Measurements from ENCODE around the gene DR1. TPM values are rescaled to one million over a fixed set of nuclear protein-coding genes. Genes with fewer than 3 reads are reported as not detected.

Gene DR1
- total RNA-seq, 2 donors from 2014 or later, result 44.3 to 56.4 TPM

GRCh38 chr1:93324486-93325464 is 20.9 kb upstream of the DR1 start:
- Histone ChIP-seq H3K27me3 (ENCODE audit: control insufficient read depth, insufficient read depth, low read length, poor library complexity, severe bottlenecking) (no peaks in the 10 kb centered on the region), H3K4me3 (ENCODE audit: low read length) (no peak overlapping the region), H3K27ac (ENCODE audit: low read depth, low read length) (no peak overlapping the region), H3K9me3 (ENCODE audit: control insufficient read depth, low read length) (peaks cover 13% of the 10 kb centered on the region), H3K9ac (ENCODE audit: extremely low read depth, low read length, poor library complexity, severe bottlenecking) (no peak overlapping the region), H3K4me1 (ENCODE audit: control insufficient read depth, insufficient read depth, low read length) (no peaks in the 10 kb centered on the region), H3K36me3 (ENCODE audit: control insufficient read depth, insufficient read depth, low read length) (no peaks in the 10 kb centered on the region)
- Mint-ChIP-seq H3K36me3 (ENCODE audit: low read depth) (peaks cover 8% of the 10 kb centered on the region), H3K27ac (no peak overlapping the region), H3K4me3 (no peak overlapping the region), H3K9me3 (peaks cover 11% of the 10 kb centered on the region), H3K4me1 (peaks cover 10% of the 10 kb centered on the region), H3K27me3 (ENCODE audit: insufficient read depth) (no peaks in the 10 kb centered on the region)
- no peak for TF ChIP-seq CTCF (conservative IDR thresholded peaks at IDR 0.05)
- WGBS, 2 experiments (ENCODE audit: insufficient coverage in 1 of 2, insufficient read length in 1 of 2), result 85% methylated on average over 7 of the region's 8 CpGs; no CpG with 5 or more reads in 1 of the 2 experiments
- DNase-seq, result no peak

GRCh38 chr1:93328809-93329760 is 16.6 kb upstream of the DR1 start:
- WGBS, 2 experiments (ENCODE audit: insufficient coverage in 1 of 2, insufficient read length in 1 of 2), result 78 to 91% methylated on average over 3 of the region's 3 CpGs
- no peaks in the 10 kb centered on the region for H3K9me3 ChIP-seq (ENCODE audit: control insufficient read depth, low read length)
- no peak overlapping the region for H3K27ac ChIP-seq (ENCODE audit: low read depth, low read length)
- H3K9ac ChIP-seq (ENCODE audit: extremely low read depth, low read length, poor library complexity, severe bottlenecking), result no peak overlapping the region
- Mint-ChIP-seq H3K9me3 (no peaks in the 10 kb centered on the region), H3K27me3 (ENCODE audit: insufficient read depth) (no peaks in the 10 kb centered on the region), H3K4me1 (peaks cover 10% of the 10 kb centered on the region), H3K4me3 (no peak overlapping the region), H3K36me3 (ENCODE audit: low read depth) (peaks cover 3% of the 10 kb centered on the region), H3K27ac (no peak overlapping the region)
- H3K4me3 ChIP-seq (ENCODE audit: low read length), result no peak overlapping the region
- no peak for TF ChIP-seq CTCF (conservative IDR thresholded peaks at IDR 0.05)
- DNase-seq, result no peak
- no peaks in the 10 kb centered on the region for H3K4me1 ChIP-seq (ENCODE audit: control insufficient read depth, insufficient read depth, low read length)
- no peaks in the 10 kb centered on the region for H3K27me3 ChIP-seq (ENCODE audit: control insufficient read depth, insufficient read depth, low read length, poor library complexity, severe bottlenecking)
- H3K36me3 ChIP-seq (ENCODE audit: control insufficient read depth, insufficient read depth, low read length), result no peaks in the 10 kb centered on the region

GRCh38 chr1:93330196-93330595 is 15.5 kb upstream of the DR1 start:
- Histone ChIP-seq H3K9ac (ENCODE audit: extremely low read depth, low read length, poor library complexity, severe bottlenecking) (no peak overlapping the region), H3K27ac (ENCODE audit: low read depth, low read length) (no peak overlapping the region), H3K36me3 (ENCODE audit: control insufficient read depth, insufficient read depth, low read length) (no peaks in the 10 kb centered on the region), H3K4me3 (ENCODE audit: low read length) (no peak overlapping the region), H3K27me3 (ENCODE audit: control insufficient read depth, insufficient read depth, low read length, poor library complexity, severe bottlenecking) (no peaks in the 10 kb centered on the region), H3K9me3 (ENCODE audit: control insufficient read depth, low read length) (no peaks in the 10 kb centered on the region), H3K4me1 (ENCODE audit: control insufficient read depth, insufficient read depth, low read length) (no peaks in the 10 kb centered on the region)
- no peak overlapping the region for H3K27ac Mint-ChIP-seq
- DNase-seq, result no peak
- TF ChIP-seq CTCF (conservative IDR thresholded peaks at IDR 0.05), result no peak
- no peak overlapping the region for H3K4me3 Mint-ChIP-seq
- peaks cover 5% of the 10 kb centered on the region for H3K4me1 Mint-ChIP-seq
- no peaks in the 10 kb centered on the region for H3K9me3 Mint-ChIP-seq
- H3K27me3 Mint-ChIP-seq (ENCODE audit: insufficient read depth), result no peaks in the 10 kb centered on the region
- WGBS, 2 experiments (ENCODE audit: insufficient coverage in 1 of 2, insufficient read length in 1 of 2), result 91 to 93% methylated on average over 1 of the region's 1 CpG
- peaks cover 3% of the 10 kb centered on the region for H3K36me3 Mint-ChIP-seq (ENCODE audit: low read depth)

All from endodermal cell (in vitro differentiated cells).